ENCODE results near the gene SHD. TPM values are rescaled to one million over a fixed set of nuclear protein-coding genes. Genes with fewer than 3 reads are reported as not detected.
A peak's percentile ranks its signal among the peaks of the same experiment; 100 is the strongest.
"Not testable (repeated sequence)": the region's sequence is repeated elsewhere in the genome, so short reads cannot be mapped to it uniquely, and the experiment has no call there.

Gene SHD
- total RNA-seq, 1 donor from 2014 or later, result not detected

DNA sequence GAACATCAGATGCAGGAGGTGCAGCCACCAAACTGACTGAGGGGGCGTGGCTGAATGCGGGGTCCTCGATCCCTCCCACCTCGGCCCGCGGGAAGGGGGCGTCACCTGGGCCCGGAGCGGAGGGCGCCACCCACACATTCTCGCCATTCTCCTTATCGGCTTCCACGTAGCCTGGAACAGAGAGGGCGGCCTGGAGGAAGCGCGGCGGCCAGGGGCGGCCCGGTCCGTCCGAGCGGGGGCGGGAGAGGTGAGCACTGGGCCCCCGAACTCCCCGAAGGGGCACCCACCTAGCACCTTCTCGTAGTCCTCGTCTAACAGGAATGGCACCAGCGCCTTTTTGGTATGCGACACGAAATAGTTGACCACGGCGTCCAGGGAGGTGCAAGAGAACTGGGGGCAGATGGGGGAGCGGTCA is 47.8 kb downstream of the SHD start:
- H3K27me3 ChIP-seq (ENCODE audit: control insufficient read depth, insufficient read depth, low read length), result no peaks in the 10 kb centered on the region
- TF ChIP-seq, protein P1, sequence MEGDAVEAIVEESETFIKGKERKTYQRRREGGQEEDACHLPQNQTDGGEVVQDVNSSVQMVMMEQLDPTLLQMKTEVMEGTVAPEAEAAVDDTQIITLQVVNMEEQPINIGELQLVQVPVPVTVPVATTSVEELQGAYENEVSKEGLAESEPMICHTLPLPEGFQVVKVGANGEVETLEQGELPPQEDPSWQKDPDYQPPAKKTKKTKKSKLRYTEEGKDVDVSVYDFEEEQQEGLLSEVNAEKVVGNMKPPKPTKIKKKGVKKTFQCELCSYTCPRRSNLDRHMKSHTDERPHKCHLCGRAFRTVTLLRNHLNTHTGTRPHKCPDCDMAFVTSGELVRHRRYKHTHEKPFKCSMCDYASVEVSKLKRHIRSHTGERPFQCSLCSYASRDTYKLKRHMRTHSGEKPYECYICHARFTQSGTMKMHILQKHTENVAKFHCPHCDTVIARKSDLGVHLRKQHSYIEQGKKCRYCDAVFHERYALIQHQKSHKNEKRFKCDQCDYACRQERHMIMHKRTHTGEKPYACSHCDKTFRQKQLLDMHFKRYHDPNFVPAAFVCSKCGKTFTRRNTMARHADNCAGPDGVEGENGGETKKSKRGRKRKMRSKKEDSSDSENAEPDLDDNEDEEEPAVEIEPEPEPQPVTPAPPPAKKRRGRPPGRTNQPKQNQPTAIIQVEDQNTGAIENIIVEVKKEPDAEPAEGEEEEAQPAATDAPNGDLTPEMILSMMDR (IDR thresholded peaks at IDR 0.05; ENCODE audit: insufficient read depth, low read length, poor library complexity, severe bottlenecking), result no peak
- H3K4me3 ChIP-seq (ENCODE audit: low read depth, low read length), result no peak overlapping the region
- peaks cover 1% of the 10 kb centered on the region for H3K36me3 ChIP-seq (ENCODE audit: control insufficient read depth, insufficient read depth, low read length)
- no peak for DNase-seq (ENCODE audit: low read depth)

DNA sequence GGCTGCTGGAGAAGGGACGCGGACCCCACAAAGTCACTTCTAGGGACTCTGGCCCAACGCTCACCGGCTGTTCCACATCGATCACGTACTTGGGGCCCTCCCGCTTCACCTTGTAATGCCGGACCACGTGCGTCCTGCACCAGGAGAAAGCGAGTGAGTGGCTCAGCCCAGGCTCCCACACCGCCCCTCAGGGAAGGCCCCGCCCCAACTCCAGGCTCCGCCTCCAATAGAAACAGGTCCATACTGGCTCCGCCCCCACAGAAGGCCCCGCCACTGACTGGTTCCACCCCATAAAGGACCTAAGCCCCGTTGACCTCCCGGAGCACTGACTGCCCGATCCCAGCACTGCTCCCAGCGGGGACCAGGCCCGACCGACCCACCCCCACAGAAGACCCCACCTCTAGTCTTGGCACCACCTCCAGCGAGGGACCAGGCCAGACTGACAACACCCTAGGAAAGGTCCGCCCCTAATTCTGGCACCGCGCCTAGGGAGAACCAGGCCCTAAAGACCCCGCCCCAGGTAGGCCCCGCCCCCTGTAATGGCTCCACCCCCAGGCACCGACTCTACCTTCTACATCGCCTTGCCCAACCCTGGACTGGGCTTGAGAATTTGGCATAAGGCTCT is 48.3 kb downstream of the SHD start:
- H3K4me3 ChIP-seq (ENCODE audit: low read depth, low read length), result peak overlapping the region; percentile 38
- H3K36me3 ChIP-seq (ENCODE audit: control insufficient read depth, insufficient read depth, low read length), result peaks cover 1% of the 10 kb centered on the region
- DNase-seq (ENCODE audit: low read depth), result no peak
- no peaks in the 10 kb centered on the region for H3K27me3 ChIP-seq (ENCODE audit: control insufficient read depth, insufficient read depth, low read length)
- TF ChIP-seq, protein P1 (IDR thresholded peaks at IDR 0.05; ENCODE audit: insufficient read depth, low read length, poor library complexity, severe bottlenecking), result no peak

DNA sequence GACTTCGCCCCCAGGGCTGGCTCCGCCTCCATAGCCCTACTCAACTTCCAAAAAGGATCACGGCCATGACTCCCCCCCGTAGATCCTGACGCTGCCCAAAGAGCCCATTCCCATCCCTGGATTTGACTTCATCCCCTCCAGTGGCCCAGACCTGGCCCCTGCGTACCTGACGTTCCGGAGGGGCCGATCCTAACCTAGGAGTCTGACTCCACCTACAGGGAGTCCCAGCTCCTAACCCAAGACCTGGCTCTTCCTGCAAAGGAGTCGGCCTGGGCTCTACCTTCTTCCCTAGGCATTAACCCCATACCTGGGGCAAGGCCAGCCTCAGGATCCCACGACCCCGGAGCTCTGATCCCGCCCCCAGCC is 48.8 kb downstream of the SHD start:
- DNase-seq (ENCODE audit: low read depth), result no peak
- peak overlapping the region; percentile 38 for H3K4me3 ChIP-seq (ENCODE audit: low read depth, low read length)
- peaks cover 1% of the 10 kb centered on the region for H3K36me3 ChIP-seq (ENCODE audit: control insufficient read depth, insufficient read depth, low read length)
- H3K27me3 ChIP-seq (ENCODE audit: control insufficient read depth, insufficient read depth, low read length), result no peaks in the 10 kb centered on the region
- TF ChIP-seq, protein P1 (IDR thresholded peaks at IDR 0.05; ENCODE audit: insufficient read depth, low read length, poor library complexity, severe bottlenecking), result no peak

DNA sequence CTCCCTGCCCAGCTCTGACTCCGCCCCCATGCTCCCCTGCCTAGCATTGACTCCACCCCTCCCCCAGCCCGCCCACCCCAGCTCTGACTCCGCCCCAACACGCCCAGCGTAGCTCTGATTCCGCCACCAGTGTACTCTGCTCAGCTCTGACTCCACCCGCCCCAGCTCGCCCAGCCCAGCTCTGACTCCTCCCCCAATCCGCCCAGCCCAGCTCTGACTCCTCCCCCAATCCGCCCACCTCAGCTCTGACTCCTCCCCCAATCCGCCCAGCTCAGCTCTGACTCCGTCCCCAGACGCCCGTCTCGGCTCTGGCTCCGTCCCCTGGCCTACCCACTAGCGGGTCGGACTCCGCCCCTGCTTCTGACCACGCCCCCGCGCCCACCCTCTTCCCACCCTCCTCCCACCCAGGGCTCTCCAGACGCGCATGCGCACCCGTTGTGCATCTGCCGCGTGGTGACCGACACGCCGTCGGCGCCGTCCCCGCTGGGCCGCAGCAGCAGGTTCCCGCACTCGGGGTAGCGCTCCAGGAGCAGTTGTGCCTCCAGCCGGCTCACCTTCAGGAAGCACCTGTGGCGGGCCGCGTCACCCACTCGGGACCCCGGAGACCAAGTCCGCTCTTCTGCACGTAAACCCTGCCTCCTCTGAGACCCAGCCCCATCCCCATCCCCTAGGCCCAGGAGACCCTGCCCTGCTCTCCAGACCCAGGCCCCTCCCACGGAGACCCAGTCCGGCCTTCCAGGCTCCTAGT is 49.4 kb downstream of the SHD start:
- Histone ChIP-seq H3K36me3 (ENCODE audit: control insufficient read depth, insufficient read depth, low read length) (peaks cover 1% of the 10 kb centered on the region), H3K27me3 (ENCODE audit: control insufficient read depth, insufficient read depth, low read length) (no peaks in the 10 kb centered on the region), H3K4me3 (ENCODE audit: low read depth, low read length) (peak overlapping the region; percentile 64)
- TF ChIP-seq, protein P1 (IDR thresholded peaks at IDR 0.05; ENCODE audit: insufficient read depth, low read length, poor library complexity, severe bottlenecking), result no peak
- peak; percentile 37 for DNase-seq (ENCODE audit: low read depth)

DNA sequence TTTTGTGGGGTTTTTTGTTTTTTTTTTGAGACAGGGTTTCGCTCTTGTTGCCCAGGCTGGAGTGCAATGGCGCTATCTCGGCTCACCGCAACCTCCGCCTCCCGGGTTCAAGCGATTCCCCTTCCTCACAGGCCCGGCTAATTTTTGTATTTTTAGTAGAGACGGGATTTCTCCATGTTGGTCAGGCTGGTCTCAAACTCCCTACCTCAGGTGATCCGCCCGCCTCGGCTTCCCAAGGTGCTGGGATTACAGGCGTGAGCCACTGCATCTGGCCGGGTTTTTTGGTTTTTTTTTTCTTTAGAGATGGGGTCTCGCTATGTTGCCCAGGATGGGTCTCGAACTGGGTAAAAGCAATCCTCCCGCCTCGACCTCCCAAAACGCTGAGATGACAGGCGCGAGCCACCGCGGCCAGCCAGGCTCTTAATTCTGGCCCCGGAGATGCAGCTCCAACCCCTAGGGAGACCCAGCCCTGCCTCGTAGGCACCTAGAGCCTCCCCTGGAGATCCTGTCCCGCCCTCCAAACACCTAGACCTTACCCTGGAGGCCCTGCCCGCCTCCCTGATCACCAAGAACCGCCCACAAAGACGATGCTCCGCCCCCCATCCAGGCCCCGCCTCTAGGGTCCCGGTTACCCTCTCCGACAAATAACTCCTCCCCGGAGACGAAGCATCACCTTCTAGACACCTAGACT is 50.1 kb downstream of the SHD start:
- DNase-seq (ENCODE audit: low read depth); H3K27me3 ChIP-seq (ENCODE audit: control insufficient read depth, insufficient read depth, low read length); H3K36me3 ChIP-seq (ENCODE audit: control insufficient read depth, insufficient read depth, low read length): not testable (repeated sequence)
- peak overlapping the region; percentile 64 for H3K4me3 ChIP-seq (ENCODE audit: low read depth, low read length)

DNA sequence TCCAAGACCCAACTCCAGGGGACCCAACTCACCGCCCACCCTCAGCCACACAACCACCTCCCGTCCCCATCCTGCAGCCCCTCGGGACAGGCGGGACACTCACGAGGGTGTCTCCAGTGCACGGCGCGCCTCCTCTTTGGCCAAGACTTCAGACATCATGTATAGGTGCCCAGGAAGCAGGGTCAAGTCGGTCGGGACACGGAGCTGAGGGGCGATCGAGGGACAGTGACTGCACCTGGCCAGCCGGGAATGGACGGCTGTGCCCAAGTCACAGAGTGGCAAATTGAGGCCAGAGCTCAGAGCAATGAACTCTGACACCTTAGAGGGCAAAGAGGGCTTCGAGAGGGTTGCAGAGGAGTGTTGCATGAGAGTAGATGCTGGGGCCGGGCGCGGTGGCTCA is 50.8 kb downstream of the SHD start:
- no peak for DNase-seq (ENCODE audit: low read depth)
- TF ChIP-seq, protein P1 (IDR thresholded peaks at IDR 0.05; ENCODE audit: insufficient read depth, low read length, poor library complexity, severe bottlenecking), result no peak
- Histone ChIP-seq H3K36me3 (ENCODE audit: control insufficient read depth, insufficient read depth, low read length) (peaks cover 1% of the 10 kb centered on the region), H3K4me3 (ENCODE audit: low read depth, low read length) (no peak overlapping the region), H3K27me3 (ENCODE audit: control insufficient read depth, insufficient read depth, low read length) (no peaks in the 10 kb centered on the region)
